ENCODE data around the gene AUTS2. TPM values are rescaled to one million over a fixed set of nuclear protein-coding genes. Genes with fewer than 3 reads are reported as not detected.

Gene AUTS2
- total RNA-seq, 6 donors from 2014 or later, result 38.9 to 151 (median 55.8) TPM

DNA sequence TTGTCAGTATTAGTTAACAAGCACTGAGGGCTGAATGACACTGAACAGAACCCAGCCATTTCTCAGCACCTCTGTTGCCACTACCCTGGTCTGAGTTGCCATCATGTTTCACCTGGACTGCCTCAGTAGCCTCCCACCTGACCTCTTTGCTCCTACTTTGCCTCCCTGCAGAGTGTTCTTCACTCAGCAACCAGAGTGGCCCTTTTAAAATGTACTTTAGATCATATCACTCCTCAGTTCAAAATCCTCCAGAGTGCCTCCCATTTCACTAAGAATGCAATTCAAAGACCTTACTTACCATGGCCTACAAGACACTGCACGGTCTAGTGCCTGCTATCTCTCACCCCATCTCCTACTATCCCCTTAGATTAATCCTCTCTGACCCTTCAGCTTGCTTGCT is 214.5 kb downstream of the AUTS2 start:
- WGBS, 2 donors, result 64 to 77% methylated on average over 1 of the region's 1 CpG
- no peaks in the 10 kb centered on the region for H3K27me3 ChIP-seq
- no peak overlapping the region for H3K4me3 ChIP-seq
- no peaks in the 10 kb centered on the region for H3K36me3 ChIP-seq
- TF ChIP-seq EP300 (IDR thresholded peaks at IDR 0.05) (no peak), POLR2AphosphoS5 (IDR thresholded peaks at IDR 0.05) (no peak), POLR2A (IDR thresholded peaks at IDR 0.05) (no peak)
- TF ChIP-seq, protein P1, sequence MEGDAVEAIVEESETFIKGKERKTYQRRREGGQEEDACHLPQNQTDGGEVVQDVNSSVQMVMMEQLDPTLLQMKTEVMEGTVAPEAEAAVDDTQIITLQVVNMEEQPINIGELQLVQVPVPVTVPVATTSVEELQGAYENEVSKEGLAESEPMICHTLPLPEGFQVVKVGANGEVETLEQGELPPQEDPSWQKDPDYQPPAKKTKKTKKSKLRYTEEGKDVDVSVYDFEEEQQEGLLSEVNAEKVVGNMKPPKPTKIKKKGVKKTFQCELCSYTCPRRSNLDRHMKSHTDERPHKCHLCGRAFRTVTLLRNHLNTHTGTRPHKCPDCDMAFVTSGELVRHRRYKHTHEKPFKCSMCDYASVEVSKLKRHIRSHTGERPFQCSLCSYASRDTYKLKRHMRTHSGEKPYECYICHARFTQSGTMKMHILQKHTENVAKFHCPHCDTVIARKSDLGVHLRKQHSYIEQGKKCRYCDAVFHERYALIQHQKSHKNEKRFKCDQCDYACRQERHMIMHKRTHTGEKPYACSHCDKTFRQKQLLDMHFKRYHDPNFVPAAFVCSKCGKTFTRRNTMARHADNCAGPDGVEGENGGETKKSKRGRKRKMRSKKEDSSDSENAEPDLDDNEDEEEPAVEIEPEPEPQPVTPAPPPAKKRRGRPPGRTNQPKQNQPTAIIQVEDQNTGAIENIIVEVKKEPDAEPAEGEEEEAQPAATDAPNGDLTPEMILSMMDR (IDR thresholded peaks at IDR 0.05), result no peak
- H3K4me1 ChIP-seq, result peaks cover 6 to 27% (median 7%) of the 10 kb centered on the region in 4 donors
- DNase-seq (peak in 1 of 2 donors; percentile 34), ATAC-seq (ENCODE audit: low FRiP score in 2 of 2) (no peak)
- no peaks in the 10 kb centered on the region for H3K9me3 ChIP-seq
- no peak overlapping the region for H3K27ac ChIP-seq

DNA sequence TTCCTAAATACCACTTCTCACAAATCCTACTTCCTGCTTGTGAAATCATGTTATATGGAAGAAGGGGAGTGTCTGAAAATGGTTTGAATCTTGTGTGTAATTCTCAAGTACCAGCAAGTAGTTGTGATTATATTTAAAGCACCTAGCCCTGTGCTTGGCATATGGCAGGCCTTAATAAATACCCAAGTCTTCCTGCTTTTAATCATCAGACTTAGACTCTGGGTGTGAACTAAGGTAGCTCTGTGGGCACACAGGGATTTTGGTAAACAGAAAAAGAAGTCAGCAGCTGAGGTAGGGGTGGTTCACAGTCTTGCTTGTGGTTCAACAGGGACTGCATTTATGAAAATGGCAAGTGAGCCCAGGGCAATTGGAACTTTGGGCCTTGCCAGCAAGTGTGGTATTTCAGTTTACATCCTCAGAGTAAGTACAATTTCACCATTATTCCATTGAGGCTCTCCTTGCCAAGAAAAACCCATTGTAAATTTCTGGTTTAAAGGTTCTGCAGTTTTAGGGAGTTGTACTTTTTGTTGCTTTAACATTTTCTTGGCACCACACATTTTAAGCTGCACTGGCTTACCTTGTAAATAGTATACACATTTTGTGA is 215.5 kb downstream of the AUTS2 start:
- Histone ChIP-seq H3K4me3 (no peak overlapping the region), H3K4me1 (peaks cover 7 to 27% (median 10%) of the 10 kb centered on the region in 4 donors), H3K27me3 (no peaks in the 10 kb centered on the region), H3K27ac (peak overlapping the region in 1 of 4 donors; percentile 39), H3K9me3 (no peaks in the 10 kb centered on the region), H3K36me3 (no peaks in the 10 kb centered on the region)
- TF ChIP-seq EP300 (IDR thresholded peaks at IDR 0.05), result no peak
- no peak for TF ChIP-seq POLR2AphosphoS5 (IDR thresholded peaks at IDR 0.05)
- TF ChIP-seq POLR2A (IDR thresholded peaks at IDR 0.05), result no peak
- TF ChIP-seq, protein P1 (IDR thresholded peaks at IDR 0.05), result no peak
- ATAC-seq (ENCODE audit: low FRiP score in 2 of 2) (no peak), DNase-seq (no peak)

DNA sequence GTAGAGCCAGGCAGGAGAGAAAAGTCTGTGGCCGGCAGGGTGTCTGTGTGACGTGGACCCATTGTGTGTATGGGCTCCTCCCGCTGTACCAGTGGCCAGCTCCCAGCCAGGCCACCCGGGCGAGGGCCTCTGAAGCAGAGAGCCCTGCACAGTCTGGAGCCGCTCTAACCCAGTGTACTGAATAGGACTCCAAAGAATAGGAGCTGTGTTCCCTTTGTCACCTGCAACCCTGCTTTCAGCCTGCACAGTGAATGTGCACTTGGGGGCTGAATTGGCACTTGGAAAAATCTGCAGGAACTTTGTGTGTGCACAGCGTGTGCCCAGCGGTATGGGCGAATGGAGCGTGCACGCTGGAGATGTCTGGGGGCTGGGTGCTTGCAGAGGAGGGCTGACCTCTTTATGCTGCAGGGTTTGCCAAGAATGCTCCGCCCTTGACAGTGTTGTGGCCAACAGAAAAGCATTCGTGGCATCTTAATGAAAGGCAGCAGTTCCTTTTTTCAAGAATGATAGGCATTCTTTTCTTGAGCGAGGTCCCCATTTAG is 216.2 kb downstream of the AUTS2 start:
- DNase-seq, result peak in 1 of 2 donors; percentile 54
- Histone ChIP-seq H3K36me3 (no peaks in the 10 kb centered on the region), H3K27me3 (no peaks in the 10 kb centered on the region), H3K27ac (peak overlapping the region in 1 of 4 donors; percentile 39), H3K4me3 (no peak overlapping the region), H3K4me1 (peaks cover 7 to 32% (median 16%) of the 10 kb centered on the region in 4 donors), H3K9me3 (no peaks in the 10 kb centered on the region)
- TF ChIP-seq POLR2AphosphoS5 (IDR thresholded peaks at IDR 0.05) (no peak), EP300 (IDR thresholded peaks at IDR 0.05) (no peak), POLR2A (IDR thresholded peaks at IDR 0.05) (no peak)
- TF ChIP-seq, protein P1 (IDR thresholded peaks at IDR 0.05), result no peak
- WGBS, 2 donors, result 70 to 71% methylated on average over 10 to 14 of the region's 14 CpGs
- ATAC-seq (ENCODE audit: low FRiP score in 2 of 2), result peak; percentile 27 to 64

DNA sequence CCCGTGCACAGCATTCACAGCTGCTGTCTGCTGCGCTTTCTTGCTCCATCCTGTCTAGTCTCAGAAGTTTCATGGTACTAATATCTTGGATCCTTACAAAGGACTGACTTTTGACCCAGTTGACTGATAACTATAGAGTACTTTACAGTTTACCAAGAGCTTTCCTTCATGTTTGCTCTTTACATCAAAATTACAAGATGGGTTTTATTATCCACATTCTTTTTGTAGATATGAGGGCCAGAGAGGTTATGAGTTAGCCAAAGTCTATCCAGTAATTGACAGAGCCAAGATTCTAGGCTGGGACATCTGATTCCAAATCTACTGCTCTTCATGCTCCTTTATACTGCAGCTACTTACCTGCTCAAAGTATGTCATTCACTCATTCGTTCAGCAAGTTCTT is 218.2 kb downstream of the AUTS2 start:
- Histone ChIP-seq H3K27ac (no peak overlapping the region), H3K4me1 (peaks cover 7 to 45% (median 16%) of the 10 kb centered on the region in 4 donors), H3K36me3 (no peaks in the 10 kb centered on the region), H3K27me3 (no peaks in the 10 kb centered on the region), H3K9me3 (no peaks in the 10 kb centered on the region), H3K4me3 (no peak overlapping the region)
- DNase-seq (no peak), ATAC-seq (ENCODE audit: low FRiP score in 2 of 2) (no peak)
- 88 to 97% methylated on average over 3 of the region's 3 CpGs for WGBS, 2 donors
- TF ChIP-seq EP300 (IDR thresholded peaks at IDR 0.05) (no peak), POLR2A (IDR thresholded peaks at IDR 0.05) (no peak), POLR2AphosphoS5 (IDR thresholded peaks at IDR 0.05) (no peak)
- TF ChIP-seq, protein P1 (IDR thresholded peaks at IDR 0.05), result no peak

DNA sequence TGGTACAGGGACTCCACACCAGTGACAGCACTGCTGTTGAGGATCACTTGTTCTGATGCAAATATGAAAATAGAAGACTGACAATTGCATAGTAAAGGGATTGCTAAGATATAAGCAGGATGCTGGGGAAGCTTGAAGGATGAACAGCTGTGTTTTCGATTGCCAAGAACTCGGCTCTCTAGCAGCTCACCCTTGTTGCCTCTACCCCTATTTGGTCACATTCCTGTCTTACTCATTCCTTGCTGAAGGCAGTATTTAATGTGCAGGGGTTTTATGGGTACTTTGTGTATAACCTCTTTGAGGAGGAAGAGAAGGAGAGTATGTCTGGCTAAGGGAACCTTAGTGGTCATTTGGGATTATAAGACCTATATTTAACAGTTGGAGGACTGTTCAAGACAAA is 218.8 kb downstream of the AUTS2 start:
- ATAC-seq (ENCODE audit: low FRiP score in 2 of 2), result peak in 1 of 2 donors; percentile 16
- no peak overlapping the region for H3K27ac ChIP-seq
- H3K4me1 ChIP-seq, result peaks cover 7 to 45% (median 16%) of the 10 kb centered on the region in 4 donors
- no peak overlapping the region for H3K4me3 ChIP-seq
- 48 to 62% methylated on average over 2 of the region's 2 CpGs for WGBS, 2 donors
- no peaks in the 10 kb centered on the region for H3K9me3 ChIP-seq
- H3K27me3 ChIP-seq, result no peaks in the 10 kb centered on the region
- no peaks in the 10 kb centered on the region for H3K36me3 ChIP-seq
- no peak for TF ChIP-seq POLR2A (IDR thresholded peaks at IDR 0.05)
- TF ChIP-seq POLR2AphosphoS5 (IDR thresholded peaks at IDR 0.05), result no peak
- TF ChIP-seq, protein P1 (IDR thresholded peaks at IDR 0.05), result no peak
- TF ChIP-seq EP300 (IDR thresholded peaks at IDR 0.05), result no peak
- no peak for DNase-seq
